Measurements from ENCODE around the gene SMAD3. TPM values are rescaled to one million over a fixed set of nuclear protein-coding genes. Genes with fewer than 3 reads are reported as not detected.

SMAD3 gene
- total RNA-seq, 1 donor from 2014 or later: 18.8 TPM

DNA sequence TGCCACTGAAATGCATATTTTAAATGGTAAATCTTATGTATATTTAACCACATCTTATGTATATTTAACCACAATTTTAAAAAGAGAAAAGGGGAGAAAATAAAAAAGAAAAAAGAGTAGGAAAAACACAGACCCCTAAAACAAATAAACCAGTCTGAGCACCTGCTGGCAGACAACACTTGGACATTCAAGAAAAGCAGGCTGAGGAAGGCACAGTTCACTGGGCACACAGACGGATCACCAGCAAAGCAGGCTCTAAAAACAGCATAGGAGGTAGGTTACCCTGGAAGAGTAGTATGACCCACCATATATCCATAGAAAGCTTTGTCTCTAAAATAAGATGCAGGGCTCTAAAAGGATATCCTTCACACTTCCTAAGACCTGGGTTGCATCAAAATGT is 162.0 kb downstream of the SMAD3 start:
- intact Hi-C loops (cut with micrococcal nuclease): no loop called here
- no peak overlapping the region for H3K4me3 ChIP-seq
- no peaks in the 10 kb centered on the region for H3K27me3 ChIP-seq (ENCODE audit: low read depth)
- no peaks in the 10 kb centered on the region for H3K9me3 ChIP-seq (replicated peaks)
- H3K4me1 ChIP-seq: no peaks in the 10 kb centered on the region
- H3K27ac ChIP-seq (replicated peaks): no peak overlapping the region
- TF ChIP-seq CTCF (IDR thresholded peaks at IDR 0.05; ENCODE audit: borderline replicate concordance): no peak
- no peak for DNase-seq
- H3K36me3 ChIP-seq: peaks cover 38% of the 10 kb centered on the region

DNA sequence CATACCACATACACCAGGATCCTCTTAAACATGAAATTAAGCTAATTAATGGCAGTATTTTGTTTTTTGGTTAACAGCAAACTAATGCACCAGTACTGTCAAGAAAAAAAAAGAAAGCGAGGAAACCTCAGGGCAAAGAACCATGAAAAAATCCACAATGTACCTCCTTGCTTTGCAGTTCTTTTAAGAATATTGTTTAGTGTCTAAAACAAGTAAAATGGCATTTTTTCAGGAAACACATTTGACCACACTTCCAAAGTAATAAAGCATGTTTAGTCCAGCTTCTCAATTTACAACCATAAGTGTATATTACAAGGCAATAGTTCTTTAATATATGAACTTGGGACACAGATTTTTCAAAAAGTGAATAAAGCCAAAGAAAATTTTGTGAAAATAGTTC is 162.4 kb downstream of the SMAD3 start:
- H3K36me3 ChIP-seq: peaks cover 38% of the 10 kb centered on the region
- no peaks in the 10 kb centered on the region for H3K27me3 ChIP-seq (ENCODE audit: low read depth)
- TF ChIP-seq CTCF (IDR thresholded peaks at IDR 0.05; ENCODE audit: borderline replicate concordance): no peak
- H3K4me3 ChIP-seq: no peak overlapping the region
- no peaks in the 10 kb centered on the region for H3K4me1 ChIP-seq
- no peak overlapping the region for H3K27ac ChIP-seq (replicated peaks)
- DNase-seq: no peak
- intact Hi-C loops (cut with micrococcal nuclease): no loop called here
- no peaks in the 10 kb centered on the region for H3K9me3 ChIP-seq (replicated peaks)

GRCh38 chr15:67228286-67228685 is 162.9 kb downstream of the SMAD3 start:
- H3K4me1 ChIP-seq: no peaks in the 10 kb centered on the region
- intact Hi-C loops (cut with micrococcal nuclease): no loop called here
- H3K36me3 ChIP-seq: peaks cover 42% of the 10 kb centered on the region
- H3K4me3 ChIP-seq: no peak overlapping the region
- H3K9me3 ChIP-seq (replicated peaks): no peaks in the 10 kb centered on the region
- no peak for DNase-seq
- TF ChIP-seq CTCF (IDR thresholded peaks at IDR 0.05; ENCODE audit: borderline replicate concordance): no peak
- H3K27me3 ChIP-seq (ENCODE audit: low read depth): no peaks in the 10 kb centered on the region
- H3K27ac ChIP-seq (replicated peaks): no peak overlapping the region

GRCh38 chr15:67230504-67230903 is 165.1 kb downstream of the SMAD3 start:
- Histone ChIP-seq H3K4me3 (no peak overlapping the region), H3K27me3 (ENCODE audit: low read depth) (no peaks in the 10 kb centered on the region), H3K9me3 (replicated peaks) (no peaks in the 10 kb centered on the region), H3K27ac (replicated peaks) (no peak overlapping the region), H3K4me1 (no peaks in the 10 kb centered on the region), H3K36me3 (peaks cover 52% of the 10 kb centered on the region)
- intact Hi-C loops (cut with micrococcal nuclease): no loop called here
- DNase-seq: no peak
- TF ChIP-seq CTCF (IDR thresholded peaks at IDR 0.05; ENCODE audit: borderline replicate concordance): no peak

- Histone ChIP-seq H3K27ac (replicated peaks) (no peak overlapping the region), H3K4me3 (no peak overlapping the region), H3K27me3 (ENCODE audit: low read depth) (no peaks in the 10 kb centered on the region), H3K9me3 (replicated peaks) (no peaks in the 10 kb centered on the region), H3K36me3 (peaks cover 52% of the 10 kb centered on the region), H3K4me1 (no peaks in the 10 kb centered on the region)
- no peak for TF ChIP-seq CTCF (IDR thresholded peaks at IDR 0.05; ENCODE audit: borderline replicate concordance)
- DNase-seq: no peak
- intact Hi-C loops (cut with micrococcal nuclease): no loop called here
Observed at GRCh38 chr15:67232591-67232990, 167.2 kb downstream of the SMAD3 start.

Data from left ventricle myocardium inferior (tissue), 1 donor.